ENCODE results near the gene IDUA.
"Not testable (repeated sequence)": the region's sequence is repeated elsewhere in the genome, so short reads cannot be mapped to it uniquely, and the experiment has no call there.

The IDUA gene

DNA sequence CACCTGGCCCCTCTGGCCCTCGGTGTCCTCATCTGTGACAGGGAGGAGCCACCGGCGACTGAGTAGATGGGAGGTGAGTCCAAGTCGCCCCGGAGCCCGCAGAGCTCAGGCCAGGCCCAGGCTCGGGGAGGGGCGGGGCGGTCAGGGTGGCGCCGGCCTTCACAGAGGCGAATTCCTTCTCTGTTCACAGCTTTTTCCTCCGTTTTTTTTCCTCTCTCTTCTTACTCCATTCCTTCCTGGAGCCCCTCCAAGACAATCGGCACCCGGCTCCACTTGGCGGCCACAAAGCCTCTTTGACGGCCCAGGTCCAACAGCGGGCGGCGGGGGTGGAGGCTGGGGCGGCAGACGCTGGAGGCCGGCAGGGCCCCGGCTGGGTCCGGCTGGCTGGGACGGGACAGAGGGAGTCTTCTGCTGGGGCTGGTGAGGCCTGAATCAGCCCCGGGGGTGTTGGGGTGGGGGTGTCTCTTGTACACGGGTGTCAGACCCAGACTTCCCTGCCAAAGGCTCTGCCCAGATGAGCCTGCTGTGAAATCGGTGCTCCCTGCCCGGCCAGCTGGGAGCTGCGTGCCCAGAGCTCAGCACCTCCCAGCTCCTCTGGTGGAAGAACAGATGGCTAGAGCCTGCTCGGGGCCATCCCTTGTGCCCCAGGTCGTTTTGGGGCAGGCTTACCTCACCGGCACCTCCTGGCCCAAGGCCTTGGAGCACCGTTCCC, 47.2 kb downstream of the IDUA start:
- no peak for DNase-seq

DNA sequence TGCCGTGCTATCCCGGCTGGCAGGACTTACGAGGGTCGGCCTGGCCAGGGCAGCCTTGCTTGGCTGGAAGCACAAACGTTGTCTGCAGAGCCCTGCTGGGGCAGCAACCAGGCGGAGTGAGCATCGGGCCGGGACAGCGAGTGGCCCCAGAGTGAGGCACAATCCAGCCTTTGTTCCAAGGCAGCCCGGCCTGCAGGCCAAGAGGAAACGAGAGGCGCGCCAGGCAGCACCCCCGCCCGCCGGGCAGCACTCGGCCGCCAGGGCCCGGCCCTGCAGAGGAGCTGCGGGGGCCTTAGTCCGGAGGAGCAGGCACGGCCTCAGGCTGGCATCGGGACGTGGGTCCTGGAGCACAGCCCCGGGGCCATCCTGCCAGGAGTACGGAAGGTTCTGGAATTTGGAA, 48.7 kb downstream of the IDUA start:
- DNase-seq, result no peak

DNA sequence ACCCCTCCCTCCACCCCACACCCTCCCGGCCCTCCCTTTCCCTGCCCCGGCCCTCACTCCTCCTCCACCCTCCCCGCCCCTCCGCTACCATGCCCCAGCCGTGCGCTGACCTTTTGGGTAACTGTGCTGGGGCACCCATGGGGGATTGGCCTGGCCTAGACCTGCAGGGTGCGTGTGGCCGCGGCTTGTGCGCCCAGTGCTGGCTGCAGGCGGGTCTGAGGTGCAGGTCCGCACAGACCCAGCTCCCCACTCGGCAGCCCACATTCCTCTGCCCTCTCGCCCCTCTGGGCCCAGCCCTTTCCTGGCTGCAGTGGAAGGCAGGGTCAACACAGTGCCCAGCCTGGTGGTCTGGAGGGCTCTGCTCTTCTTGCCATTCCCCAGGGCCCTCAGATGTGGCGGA, 49.3 kb downstream of the IDUA start:
- DNase-seq, result no peak

DNA sequence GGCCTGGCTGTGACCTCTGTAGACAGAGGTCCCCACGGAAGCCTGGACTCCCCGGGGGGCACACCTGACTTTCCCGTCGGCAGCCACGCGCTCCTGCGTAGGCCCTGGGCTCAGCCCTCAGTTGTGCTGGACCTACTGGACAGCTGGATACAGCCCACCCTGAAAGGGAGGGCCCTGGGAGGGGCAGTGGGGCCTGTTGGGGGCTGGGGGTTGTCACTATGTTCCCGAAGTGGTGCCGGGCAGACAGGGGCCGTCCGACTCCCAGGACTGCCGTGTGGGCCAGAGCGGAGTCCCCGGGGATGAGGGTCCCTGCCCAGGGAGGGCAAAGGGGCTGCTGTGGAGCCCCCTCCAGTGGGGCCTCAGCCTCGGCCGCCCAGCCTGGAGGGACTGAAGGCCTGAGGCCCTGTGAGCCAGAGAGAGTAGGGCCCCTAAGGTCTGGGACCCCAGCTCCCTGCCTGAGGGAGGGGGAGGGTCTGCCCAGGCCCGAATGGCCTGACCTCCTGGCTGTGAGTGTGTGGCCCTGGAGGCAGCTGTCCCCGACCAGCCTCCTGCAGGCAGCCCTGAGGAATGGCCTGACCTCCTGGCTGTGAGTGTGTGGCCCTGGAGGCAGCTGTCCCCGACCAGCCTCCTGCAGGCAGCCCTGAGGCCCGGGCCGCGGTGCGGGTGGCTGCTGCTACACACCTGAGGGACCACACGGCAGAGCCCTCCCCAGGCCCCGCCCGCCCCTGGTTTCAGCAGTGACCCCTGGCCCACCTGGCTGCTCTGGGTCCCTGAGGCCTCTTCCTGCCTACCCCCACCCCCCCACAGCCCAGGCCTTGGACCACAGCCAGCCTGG, 50.3 kb downstream of the IDUA start:
- no peak for DNase-seq

DNA sequence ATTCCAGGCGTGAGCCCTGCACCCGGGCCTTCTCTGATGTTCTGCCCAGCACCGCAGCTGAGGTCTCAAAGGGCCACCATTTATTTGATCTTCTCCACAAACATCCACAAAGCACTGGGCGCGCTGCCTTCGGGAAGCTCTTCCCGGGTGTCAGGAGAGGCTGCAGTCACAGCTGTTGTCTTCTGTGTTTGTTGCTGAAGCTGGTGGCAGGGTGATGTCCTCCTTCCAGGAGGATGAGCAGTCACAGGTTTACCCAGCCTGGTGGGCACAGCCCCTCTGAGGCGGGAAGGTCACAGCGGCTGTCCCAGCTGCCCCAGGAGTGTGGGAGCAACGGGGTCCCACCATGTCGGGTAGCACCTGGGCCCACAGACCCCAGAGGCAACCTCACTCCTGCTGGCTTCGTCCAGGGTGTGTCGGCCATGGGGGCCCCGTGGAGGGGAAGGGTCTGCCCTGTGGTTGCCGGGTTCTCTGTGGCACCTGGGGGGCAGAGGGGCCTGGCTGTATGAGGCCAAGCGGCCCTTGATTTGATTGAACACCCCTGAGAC, 52.2 kb downstream of the IDUA start:
- no peak for DNase-seq

DNA sequence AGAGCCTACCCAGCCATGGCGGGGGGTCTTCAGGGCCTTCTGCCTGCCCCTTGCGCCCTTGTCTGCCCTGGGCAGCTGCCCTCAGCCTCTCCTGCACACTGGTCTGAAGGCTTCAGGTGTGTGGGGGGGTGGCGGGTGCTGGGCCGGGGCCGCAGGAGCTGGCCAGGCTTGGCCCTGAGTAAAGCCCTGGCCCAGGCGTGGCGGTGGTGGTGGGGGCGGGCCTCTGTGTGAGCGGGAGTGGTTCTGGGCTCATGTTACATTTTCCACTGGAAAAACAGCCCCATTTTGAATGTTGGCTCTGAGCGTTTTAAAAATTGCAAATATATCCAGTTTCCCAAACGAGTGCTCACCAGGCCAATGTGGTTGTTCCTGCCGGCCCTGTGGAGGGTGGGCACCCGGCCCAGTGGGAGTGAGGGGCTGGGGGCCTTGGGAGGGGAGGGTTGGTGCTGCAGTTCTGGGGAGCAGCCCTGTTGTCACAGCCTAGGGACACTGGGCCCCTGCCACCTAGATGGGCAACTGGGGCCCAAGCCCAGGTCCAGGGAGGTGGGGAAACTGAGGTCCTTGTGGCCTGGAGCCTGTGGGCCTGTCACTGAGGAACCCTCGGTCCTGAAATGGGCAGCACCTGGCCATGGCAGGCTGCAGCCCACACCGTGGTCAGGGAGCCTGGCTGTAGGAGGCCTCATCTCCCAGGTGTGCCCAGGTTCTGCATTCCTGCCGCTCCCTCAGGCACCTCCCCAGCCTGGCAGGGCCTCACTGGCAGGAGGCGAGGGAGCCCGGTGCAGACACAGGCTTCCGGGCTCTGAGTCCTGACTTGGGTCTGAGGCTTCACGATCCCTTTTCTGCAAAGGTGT, 52.9 kb downstream of the IDUA start:
- no peak for DNase-seq

DNA sequence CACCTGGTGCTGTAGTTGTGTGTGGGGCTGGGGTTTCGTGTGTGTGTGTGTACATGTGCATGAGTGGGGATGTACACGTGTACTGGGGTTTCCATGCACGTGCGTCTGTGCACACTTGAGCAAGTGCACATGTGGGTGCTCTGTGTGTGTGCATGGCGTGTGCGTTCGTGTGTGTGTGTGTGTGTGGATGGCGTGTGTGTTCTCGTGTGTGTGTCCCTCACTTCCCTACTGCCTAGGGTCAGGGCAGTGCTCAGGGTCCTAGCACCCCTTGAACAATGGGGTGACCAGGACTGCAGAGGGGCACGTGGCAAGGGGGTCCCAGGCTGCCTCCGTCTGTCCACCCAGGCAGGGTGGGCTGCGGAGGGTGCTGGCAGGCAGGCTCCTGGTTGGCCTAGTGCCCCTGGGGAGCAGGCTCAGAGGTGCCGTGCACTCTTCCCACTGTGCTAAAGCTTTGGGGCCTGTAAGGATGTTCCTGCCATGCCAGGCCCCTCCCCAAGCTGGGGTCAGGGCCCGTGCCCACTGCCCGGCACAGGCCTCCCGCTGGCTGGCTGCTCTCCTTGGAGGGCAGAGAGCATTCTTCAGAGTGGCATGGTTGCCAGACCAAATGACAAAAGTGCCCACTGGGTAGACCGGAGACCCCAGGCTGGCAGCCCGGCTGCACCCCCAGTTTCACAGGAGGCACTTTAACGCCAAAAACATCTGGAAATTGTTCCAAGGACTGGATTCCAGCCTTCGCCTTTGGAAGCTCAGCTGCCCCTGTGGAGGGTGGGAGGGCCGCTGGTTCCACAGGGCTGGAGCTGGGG, 53.7 kb downstream of the IDUA start:
- DNase-seq, result no peak

DNA sequence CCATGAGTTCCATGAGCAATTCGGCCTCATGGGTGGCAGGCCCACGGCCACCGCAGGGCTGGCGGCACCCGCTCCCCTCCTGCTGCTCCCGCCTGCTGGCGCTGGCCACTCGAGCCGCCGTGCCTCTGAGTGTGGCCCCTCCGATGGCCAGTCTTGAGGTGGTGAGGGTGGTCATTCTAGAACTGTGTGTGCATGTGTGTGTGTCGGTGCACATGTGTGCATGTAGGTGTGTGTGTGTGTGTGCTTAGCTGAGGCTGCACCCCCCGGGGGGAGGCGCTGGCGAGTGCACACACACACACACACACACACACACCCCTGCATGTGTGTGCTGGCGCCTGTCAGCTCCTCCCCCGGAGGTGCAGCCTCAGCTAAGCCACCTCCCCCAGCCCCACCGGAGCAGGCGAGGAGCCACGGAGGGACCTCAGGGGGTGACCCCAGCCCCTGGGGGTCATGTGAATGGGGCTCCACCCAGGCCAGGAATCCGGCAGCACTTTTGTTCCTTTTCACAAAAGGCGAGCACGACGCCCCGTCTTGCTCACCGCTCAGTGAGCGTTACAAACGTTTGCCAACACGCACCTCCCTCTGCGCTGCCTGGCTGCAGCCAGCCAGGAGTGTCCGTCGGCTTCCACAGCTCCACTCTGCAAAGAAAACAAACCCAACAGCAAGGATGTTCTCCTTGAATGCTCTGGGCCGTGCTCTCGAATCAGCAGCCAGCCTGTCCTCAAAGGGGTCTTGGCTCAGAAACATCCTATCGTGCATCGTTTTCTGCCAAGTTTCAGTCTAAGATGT, 54.5 kb downstream of the IDUA start:
- no peak for DNase-seq

DNA sequence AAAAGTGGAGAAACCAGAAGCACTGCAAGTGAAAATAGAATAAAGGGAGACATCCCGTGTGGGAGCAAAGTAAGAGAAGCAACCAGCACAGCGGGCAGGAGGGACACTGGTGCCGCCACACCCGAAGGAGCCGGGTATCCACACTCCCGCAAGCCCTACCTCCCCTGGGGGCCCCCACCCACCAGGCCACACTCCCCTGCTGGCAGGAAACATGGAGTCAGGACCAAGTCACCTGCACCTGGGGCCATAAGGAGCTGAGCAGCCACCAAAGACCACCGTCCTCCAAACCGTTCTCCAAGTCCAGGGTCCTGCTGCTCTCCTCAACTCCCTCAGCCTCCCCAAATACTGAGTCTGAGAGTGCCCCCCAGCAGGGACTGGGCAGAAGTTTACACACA, 55.1 kb downstream of the IDUA start:
- no peak for DNase-seq

DNA sequence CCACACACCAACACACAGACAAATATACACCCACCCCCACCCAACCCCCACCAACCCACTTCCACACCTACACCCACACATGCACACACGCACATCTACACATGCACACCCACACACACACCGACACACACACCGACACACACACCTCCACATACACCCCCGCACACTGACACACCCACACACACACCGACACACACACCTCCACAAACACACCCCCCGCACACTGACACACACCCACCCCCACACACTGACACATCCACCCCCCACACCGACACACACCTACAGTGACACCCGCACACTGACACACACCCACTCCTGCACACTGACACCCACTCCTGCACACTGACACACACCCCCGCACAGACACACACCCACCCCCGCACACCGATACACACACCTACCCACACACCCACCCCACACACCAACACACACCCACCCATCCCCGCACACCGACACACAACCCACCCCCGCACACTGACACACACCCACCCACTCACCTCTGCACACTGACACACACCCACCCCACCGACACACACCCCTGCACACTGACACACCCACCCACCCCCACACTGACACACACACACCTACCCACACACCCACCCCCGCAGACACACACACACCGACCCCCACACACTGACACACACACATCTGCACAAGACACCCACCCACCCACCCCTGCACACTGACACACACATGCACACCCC, 55.7 kb downstream of the IDUA start:
- no peak for DNase-seq

DNA sequence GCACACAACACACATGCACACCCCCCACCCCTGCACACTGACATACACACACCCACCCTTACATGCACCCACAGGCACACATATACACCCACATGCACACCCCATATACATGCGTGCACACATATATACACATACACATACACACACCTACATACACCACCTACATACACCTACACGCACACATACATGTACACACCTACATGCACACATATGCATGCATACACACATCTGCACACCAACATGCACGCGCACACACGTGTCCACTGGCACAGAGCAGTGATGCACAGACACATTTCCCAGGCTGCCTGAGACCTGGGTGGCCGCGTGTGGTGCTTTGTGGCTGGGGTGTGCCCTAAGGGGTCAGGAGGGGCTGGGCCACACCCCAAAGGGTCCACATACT, 56.3 kb downstream of the IDUA start:
- no peak for DNase-seq

DNA sequence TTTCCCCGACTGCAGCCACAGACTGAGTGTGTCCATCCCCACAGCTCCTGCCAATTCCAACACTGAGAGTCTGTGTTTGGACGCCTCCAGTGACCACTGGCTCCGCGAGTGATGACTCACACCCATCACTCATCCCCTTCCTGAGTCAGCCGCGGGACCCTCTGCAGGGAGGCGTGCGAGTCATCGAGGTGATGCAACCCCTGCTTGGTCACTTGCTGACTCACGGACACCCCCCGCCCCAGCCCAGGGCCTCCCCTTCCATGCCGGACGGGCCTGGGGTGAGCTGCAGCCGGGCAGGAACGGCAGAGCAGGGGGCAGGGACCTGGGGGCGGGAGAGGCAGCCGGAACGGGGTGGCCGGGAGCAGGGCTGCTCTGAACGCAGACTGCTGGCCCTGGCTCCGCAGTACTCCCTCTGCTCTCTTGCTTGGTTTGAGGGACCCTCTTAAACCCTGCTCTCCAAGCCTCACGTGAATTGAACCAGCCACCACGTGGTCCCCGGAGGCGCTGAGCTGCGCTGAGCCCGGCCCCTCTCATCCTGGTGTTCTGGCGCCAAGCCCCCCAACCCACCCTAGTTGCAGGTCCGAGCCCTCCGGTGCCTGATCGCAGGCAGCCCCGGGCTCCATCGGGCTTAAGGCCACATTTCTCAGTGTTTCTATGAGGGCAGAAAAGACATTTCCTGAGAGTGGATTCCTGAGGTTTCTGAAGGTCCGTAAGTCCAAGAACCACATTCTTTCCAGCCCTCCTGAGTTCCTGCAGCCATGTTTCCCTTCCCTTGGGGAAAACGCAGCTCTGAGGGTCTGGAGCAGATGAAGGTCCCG, 57.0 kb downstream of the IDUA start:
- peak in 1 of 2 donors; percentile 25 for DNase-seq

DNA sequence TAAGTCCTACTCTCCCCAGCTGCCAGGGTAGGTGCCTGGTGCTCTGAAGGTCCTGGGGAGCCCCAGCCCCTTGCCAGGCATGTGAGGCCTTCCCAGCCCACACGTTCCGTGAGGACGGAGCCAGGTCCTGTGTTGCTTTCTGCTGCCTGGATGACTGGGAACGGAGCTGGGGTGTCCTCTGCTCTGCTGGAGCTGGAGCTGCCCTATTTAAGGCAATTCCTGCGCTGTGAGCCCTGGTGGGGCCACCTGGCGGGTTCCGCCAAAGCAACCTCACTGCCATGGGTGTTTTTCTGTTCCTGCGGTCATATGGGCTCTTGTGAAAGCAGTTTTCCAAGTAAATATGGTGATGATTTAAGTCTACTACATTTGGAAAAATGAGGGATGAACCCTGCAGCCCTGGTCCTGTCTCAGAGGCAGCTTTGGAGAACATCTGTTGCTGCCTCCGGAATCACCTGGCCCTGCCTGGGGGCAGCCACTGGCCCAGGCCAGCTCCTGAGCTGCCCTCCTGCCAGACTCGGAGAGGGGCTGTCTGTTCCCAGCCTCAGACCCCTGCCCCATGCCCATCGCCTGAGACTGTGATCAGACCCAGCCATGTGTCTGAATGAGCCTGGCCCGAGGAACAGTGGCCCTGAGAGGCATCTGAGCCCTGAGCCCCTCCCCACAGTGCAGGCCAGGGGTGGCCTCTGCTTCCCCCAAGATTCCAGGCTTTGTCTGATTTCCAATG, 57.8 kb downstream of the IDUA start:
- DNase-seq, result no peak

DNA sequence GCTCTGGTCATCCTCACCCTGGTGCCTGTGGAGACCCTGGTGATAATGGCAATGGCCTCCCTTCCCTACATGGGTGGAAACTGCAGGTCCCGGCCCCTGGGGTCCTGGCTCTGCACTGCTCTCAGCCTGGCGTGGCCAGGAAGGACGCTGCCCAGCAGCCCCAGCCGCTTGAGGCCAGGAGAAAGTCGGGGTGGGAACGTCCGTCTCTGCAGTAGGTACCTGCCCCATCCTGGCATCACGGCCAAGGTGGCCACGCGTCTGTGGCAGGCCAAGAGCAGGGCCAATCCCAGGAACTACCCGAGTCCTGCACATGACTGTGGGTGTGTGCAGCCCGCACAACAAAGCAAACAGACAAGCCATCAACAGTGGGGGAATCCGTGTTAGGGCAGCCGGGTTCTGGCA, 58.4 kb downstream of the IDUA start:
- no peak for DNase-seq

DNA sequence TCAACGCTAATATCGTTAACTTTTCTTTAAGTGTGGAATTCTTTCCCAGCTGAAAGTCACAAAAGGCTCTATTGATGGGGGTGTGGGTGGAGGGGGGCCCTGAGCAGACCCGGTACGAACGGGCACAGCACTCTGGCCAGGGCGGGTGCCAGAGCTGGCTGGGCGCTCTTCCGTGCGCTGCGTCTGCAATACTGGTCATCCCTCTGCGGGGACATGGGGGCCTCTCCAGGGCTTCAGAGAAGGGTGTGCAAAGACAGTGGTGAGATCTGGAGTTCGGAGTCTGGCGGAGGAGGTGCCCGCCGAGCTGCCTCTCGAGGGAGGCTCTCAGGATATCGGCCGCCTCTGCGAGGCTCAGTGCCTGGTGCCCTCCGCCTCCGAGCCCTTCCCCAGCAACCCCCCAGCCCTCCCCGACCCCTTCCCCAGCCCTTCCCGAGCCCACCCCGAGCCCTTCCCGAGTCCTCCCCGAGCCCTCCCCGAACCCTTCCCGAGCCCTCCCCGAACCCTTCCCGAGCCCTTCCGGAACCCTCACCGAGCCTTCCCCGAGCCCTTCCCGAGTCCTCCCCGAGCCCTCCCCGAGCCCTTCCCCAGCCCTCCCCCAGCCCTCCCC, 58.9 kb downstream of the IDUA start:
- DNase-seq, result no peak

DNA sequence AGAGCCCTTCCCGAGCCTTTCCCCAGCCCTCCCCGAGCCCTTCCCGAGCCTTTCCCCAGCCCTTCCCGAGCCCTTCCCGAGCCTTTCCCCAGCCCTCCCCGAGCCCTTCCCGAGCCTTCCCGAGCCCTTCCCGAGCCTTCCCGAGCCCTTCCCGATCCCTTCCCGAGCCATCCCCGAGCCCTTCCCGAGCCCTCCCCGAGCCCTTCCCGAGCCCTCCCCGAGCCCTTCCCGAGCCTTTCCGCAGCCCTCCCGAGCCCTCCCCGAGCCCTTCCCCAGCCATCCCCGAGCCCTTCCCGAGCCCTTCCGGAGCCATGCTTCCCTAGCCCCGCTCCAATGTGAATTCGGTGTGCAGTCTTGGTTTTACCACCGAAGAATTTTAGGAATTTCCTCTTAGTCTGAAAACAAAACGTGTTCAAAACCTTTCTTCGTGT, 59.8 kb downstream of the IDUA start:
- not testable (repeated sequence) for DNase-seq

DNA sequence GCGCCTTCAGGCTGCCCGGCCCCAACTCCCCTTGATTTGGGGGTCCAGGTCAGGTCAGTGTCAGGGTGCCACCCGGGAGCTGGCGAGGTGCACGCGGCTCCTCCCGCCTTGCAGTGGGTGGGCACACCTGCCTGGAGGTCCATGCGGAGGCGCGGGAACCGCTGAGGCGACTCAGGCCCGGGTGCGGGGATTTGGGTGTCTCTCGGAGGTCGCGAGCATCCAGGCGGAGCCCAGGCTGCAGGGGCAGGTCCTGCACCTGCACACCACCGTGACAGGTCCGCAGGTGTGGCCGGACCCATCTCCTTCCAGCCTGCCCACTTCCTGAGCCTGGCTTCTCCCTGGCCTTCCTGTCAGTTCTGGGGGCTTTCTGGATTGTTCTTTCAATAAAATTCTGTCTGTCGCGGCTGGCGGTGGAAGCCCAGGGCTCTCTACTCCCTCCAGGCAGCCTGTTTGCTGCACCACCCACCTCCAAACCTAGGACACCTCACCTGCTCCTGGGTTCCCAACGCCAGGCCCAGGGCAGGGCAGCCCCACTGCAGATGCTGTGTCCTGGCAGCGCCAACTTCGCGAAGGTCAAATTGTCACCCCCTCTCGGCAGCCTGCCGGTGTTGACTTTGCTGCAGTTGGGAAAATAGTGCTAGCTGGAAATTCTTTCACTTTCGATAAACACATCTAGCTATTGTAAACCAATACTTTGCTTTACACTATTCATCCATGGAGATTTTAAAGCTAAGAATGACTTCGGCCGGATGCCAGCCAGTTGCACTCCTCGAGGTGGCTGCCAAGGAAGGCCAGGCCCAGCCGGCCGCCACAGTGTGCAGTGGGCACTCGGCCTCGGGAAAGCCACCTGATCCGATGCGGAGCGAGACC, 60.5 kb downstream of the IDUA start:
- no peak for DNase-seq
